ENCODE data around the gene PUM1. TPM values are rescaled to one million over a fixed set of nuclear protein-coding genes. Genes with fewer than 3 reads are reported as not detected.
"Not testable (repeated sequence)": the region's sequence is repeated elsewhere in the genome, so short reads cannot be mapped to it uniquely, and the experiment has no call there.

The PUM1 gene
- total RNA-seq, 4 donors from 2014 or later = 71.7 to 112 (median 83.0) TPM

GRCh38 chr1:31064111-31064717 is 1.3 kb downstream of the PUM1 start:
- no peaks in the 10 kb centered on the region for H3K27me3 ChIP-seq

GRCh38 chr1:31063631-31064030 is 1.9 kb downstream of the PUM1 start:
- no peak for TF ChIP-seq POLR2A (IDR thresholded peaks at IDR 0.05; ENCODE audit: low read depth)
- TF ChIP-seq EP300 (IDR thresholded peaks at IDR 0.05) = no peak
- no peaks in the 10 kb centered on the region for H3K9me3 ChIP-seq
- 4% methylated on average over 4 of the region's 4 CpGs for WGBS
- H3K4me1 ChIP-seq = peaks cover 31 to 62% (median 57%) of the 10 kb centered on the region in 4 donors
- intact Hi-C loops (cut with DNase I) = loop anchor here (5.0 to 10.0 kb wide), 3 partner anchors 56 to 96 kb away; no protein-coding TSS in a partner anchor
- DNase-seq (ENCODE audit: extremely low spot score) = no peak
- peak overlapping the region; percentile 71 to 88 (median 74) for H3K4me3 ChIP-seq
- peak overlapping the region; percentile 87 to 97 (median 94) for H3K27ac ChIP-seq (replicated peaks in 1 of 4)
- H3K36me3 ChIP-seq = peaks cover 2 to 7% (median 7%) of the 10 kb centered on the region in 4 donors
- H3K27me3 ChIP-seq = no peaks in the 10 kb centered on the region

More at GRCh38 chr1:31064111-31064717, 1.3 kb downstream of the PUM1 start:
- TF ChIP-seq POLR2A (IDR thresholded peaks at IDR 0.05; ENCODE audit: low read depth) (no peak), CTCF (IDR thresholded peaks at IDR 0.05) (no peak), EP300 (IDR thresholded peaks at IDR 0.05) (no peak), POLR2AphosphoS5 (IDR thresholded peaks at IDR 0.05) (no peak)
- WGBS = 1% methylated on average over 8 of the region's 8 CpGs
- intact Hi-C loops (cut with DNase I) = loop anchor here (5.0 to 10.0 kb wide), 3 partner anchors 57 to 97 kb away; no protein-coding TSS in a partner anchor
- H3K27ac ChIP-seq (replicated peaks in 1 of 4) = peak overlapping the region; percentile 87 to 97 (median 94)
- H3K36me3 ChIP-seq = peaks cover 0 to 1% (median 1%) of the 10 kb centered on the region in 4 donors
- peak overlapping the region; percentile 71 to 88 (median 74) for H3K4me3 ChIP-seq
- peaks cover 27 to 56% (median 52%) of the 10 kb centered on the region in 4 donors for H3K4me1 ChIP-seq
- H3K9me3 ChIP-seq = no peaks in the 10 kb centered on the region
- no peak for DNase-seq (ENCODE audit: extremely low spot score)

- Histone ChIP-seq H3K27me3 (no peaks in the 10 kb centered on the region), H3K27ac (replicated peaks in 1 of 4) (peak overlapping the region; percentile 87 to 97 (median 94)), H3K36me3 (peaks cover 7 to 14% (median 14%) of the 10 kb centered on the region in 4 donors), H3K4me1 (peaks cover 31 to 69% (median 64%) of the 10 kb centered on the region in 4 donors), H3K4me3 (peak overlapping the region in 3 of 4 donors; percentile 71 to 88 (median 73)), H3K9me3 (no peaks in the 10 kb centered on the region)
- no peak for DNase-seq (ENCODE audit: extremely low spot score)
- intact Hi-C loops (cut with DNase I) = loop anchor here (5.0 to 10.0 kb wide), 3 partner anchors 56 to 96 kb away; no protein-coding TSS in a partner anchor
- no peak for TF ChIP-seq CTCF (IDR thresholded peaks at IDR 0.05)
- 73% methylated on average over 4 of the region's 4 CpGs for WGBS
These were observed 2.6 kb downstream of the PUM1 start for GRCh38 chr1:31062867-31063380.

- intact Hi-C loops (cut with DNase I) = loop anchor here (5.0 to 10.0 kb wide), 3 partner anchors 55 to 95 kb away; no protein-coding TSS in a partner anchor
- H3K4me1 ChIP-seq = peaks cover 31 to 75% (median 68%) of the 10 kb centered on the region in 4 donors
These were observed 3.2 kb downstream of the PUM1 start for GRCh38 chr1:31062162-31062866.

GRCh38 chr1:31058012-31058411 is 7.5 kb downstream of the PUM1 start:
- Histone ChIP-seq H3K9me3 (no peaks in the 10 kb centered on the region), H3K4me3 (no peak overlapping the region), H3K4me1 (peaks cover 46 to 96% (median 93%) of the 10 kb centered on the region in 4 donors), H3K36me3 (peaks cover 7 to 50% (median 26%) of the 10 kb centered on the region in 4 donors), H3K27me3 (no peaks in the 10 kb centered on the region), H3K27ac (replicated peaks in 1 of 4) (no peak overlapping the region)
- WGBS = 92% methylated on average over 4 of the region's 4 CpGs
- DNase-seq (ENCODE audit: extremely low spot score) = no peak
- TF ChIP-seq EP300 (IDR thresholded peaks at IDR 0.05) (no peak), CTCF (IDR thresholded peaks at IDR 0.05) (no peak), POLR2AphosphoS5 (IDR thresholded peaks at IDR 0.05) (no peak), POLR2A (IDR thresholded peaks at IDR 0.05; ENCODE audit: low read depth) (no peak)
- intact Hi-C loops (cut with DNase I) = no loop called here

More at GRCh38 chr1:31062162-31062866, 3.2 kb downstream of the PUM1 start:
- not testable (repeated sequence) for DNase-seq (ENCODE audit: extremely low spot score); H3K27me3 ChIP-seq; H3K9me3 ChIP-seq
- peak overlapping the region in 2 of 4 donors; percentile 16 to 73 for H3K4me3 ChIP-seq
- peak overlapping the region in 3 of 4 donors; percentile 10 to 97 (median 94) for H3K27ac ChIP-seq (replicated peaks in 1 of 4)
- H3K36me3 ChIP-seq = peaks cover 7 to 18% (median 16%) of the 10 kb centered on the region in 4 donors
- 74% methylated on average over 14 of the region's 14 CpGs for WGBS

Data from esophagus muscularis mucosa (tissue), 4 donors.